GM19372 (cell line): ENCODE data around the gene RBM15B.
"Not testable (repeated sequence)": the region's sequence is repeated elsewhere in the genome, so short reads cannot be mapped to it uniquely, and the experiment has no call there.

Experiments
- ATAC-seq: cut with Tn5 transposase; IDR thresholded peaks from one replicate; pipeline ENCODE4 v1.9.1; 2021; ENCODE audit warnings: mild to moderate bottlenecking, low read depth, moderate library complexity; ENCODE audit not compliant: unreplicated experiment

The RBM15B gene

DNA sequence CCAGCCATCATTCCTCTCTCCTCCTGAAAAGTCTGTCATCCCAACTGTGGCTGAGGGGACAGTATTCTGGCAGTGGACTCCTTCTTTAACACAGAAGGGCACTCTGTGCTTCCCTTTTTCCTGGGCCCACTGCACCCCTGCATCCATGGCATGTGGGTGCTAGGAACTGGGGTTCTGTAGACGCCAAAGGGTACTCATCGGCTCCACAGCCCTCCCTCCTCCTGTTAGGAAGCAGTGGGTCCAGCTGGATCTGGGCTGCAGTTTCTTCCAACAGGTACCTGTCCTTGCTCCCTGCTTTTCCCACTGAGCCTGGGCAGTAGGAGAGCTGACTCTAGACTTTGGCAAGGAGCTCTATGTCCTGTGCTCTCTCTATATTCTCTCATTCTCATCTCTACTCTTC lies 12.4 kb upstream of the RBM15B start:
- ATAC-seq, result no peak

DNA sequence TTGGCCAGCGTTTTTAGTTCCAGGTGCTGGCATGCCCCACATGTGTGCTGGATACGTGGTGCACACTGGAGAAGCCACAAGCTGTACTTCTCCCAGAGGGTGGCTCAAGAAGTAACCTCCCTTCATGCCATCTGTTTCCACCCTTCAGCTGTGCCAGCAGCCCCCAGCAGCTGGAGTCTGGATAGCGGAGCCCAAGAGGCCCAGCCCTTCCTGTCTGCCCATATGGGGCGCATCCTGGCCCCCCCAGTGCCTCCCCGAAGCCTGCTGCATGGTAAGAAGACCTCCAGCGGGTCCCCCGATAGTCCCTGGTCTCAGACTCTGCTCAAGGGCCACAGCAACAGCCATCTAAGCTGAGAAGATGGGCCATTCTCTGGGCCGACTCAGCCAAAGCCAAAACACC lies 11.8 kb upstream of the RBM15B start:
- ATAC-seq, result no peak

DNA sequence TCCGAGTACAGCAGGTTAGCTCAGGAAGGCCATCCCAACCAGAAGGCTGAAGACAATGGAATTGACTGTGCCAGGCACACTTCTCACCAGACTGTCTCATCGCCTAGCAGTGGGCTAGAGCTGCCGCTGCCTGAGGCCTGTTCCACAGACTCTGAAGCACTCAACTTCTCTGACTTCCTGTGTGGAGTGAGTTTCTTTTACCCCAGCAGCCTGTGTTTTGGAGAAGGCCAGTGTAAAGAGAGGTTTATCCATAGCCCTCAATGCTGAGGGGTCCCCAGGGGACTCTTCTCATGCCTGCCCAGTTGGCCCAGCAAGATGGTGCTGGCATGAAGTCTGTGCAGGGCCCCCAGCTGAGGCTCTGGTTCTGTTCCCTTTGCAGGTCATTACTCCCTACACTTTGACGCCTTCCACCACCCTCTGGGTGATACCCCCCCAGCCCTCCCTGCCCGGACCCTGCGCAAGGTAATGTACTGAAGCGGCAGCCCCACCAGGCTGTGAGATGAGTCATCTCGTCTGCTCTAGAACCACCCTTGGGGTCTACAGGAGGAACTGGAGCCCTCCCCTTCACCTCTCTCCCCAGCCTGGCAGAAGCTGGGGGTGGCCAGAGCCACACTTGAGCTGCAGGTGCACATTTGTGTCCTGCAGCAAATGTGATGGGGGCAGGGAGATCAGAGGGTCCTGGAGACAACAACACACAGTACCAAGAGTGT lies 11.2 kb upstream of the RBM15B start:
- ATAC-seq, result no peak

GRCh38 chr3:51380601-51381332 lies 10.3 kb upstream of the RBM15B start:
- no peak for ATAC-seq

- ATAC-seq, result no peak
Observed at GRCh38 chr3:51381333-51381705, 9.8 kb upstream of the RBM15B start.

DNA sequence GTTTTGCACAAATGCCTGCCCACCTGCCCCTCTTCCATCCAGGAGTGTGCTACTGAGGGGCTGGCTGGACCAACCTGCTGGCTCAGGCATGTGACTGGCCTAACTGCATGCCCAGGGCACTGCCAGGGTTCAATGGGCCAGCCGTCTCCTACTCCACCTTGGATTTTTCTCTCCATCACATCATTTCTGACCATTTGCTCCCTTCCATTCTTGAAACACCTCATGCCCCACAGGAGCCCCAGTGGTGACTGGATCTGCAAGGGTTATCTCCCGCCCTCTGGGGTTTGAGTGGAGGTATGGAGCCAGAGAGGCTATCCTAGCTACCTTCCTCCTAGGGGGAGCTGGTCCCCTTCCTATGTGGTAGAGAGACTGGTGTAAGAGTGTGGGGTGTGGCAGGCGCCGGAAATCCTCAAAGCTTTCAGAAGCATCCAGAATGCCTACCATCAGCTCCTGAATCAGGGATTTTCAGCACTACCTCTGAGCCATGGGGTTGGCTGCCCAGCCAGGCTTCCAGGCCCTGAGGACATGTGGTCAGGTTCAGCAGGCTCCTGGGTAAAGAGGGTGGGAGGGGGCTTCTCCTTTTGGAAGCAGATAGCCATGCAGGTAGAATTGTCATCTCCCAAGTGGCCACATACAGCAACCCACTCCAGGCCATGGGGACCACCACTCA lies 8.9 kb upstream of the RBM15B start:
- no peak for ATAC-seq

DNA sequence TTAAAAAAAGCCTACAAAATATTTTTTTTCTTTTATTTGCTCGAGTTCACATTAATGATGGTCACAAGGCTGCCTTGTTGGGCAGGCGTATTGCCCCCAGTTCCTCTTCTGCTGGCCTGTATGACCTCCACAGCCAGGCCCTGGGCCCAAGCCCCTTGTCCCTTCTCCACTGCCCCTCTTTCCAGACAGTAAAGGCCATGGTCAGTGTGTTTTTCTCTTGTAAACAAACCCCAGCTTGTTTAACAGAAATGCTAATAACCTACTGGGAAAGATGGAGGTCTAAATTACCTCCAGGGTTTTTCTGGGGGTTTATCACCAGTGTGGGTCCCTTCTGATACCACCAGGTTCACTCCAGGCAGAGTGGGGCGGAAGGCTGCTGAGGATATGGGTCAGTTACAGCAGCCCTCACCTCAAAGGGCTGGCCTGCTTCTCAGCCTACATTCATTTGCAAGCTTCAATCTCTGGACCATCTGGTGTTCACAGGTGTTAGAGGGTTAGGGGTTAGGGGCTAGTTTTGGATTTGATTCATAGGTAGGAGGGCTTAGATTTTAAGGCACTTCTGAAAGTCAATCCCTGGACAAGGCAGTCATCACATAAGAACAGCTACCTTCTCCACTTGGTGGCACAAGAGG lies 8.0 kb upstream of the RBM15B start:
- no peak for ATAC-seq

- peak; percentile 14 for ATAC-seq
Observed at GRCh38 chr3:51384055-51384725, 6.9 kb upstream of the RBM15B start.

GRCh38 chr3:51384726-51385473 lies 6.2 kb upstream of the RBM15B start, which contains the start of gene MANF:
TSS of gene MANF (plus strand) at chr3:51385291. CDS start at chr3:51385343, 52 bp downstream.
- ATAC-seq, result peak; percentile 91

DNA sequence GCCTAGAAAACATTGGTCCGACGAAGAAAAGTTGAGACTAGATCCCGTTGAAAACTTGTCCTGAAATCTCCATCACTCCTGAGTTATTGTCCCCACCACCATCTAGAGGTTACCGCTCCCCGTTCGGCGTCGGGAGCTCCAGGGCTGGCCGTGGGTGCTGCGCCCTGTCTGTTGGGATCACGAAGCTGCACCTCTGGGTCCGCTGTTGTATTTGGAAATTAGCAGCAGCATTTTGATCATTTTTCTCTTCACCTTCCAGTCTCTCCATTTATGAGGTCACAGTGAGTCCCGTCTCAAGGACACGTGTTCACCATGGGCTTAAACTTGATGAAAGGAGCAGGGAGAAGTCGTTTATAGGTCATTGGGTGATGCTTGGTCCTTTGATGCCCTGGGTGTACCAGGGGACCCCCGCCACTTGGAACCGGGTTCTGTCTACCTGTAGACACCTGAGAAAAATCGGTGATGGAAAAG lies 5.4 kb upstream of the RBM15B start:
- ATAC-seq, result no peak

GRCh38 chr3:51386159-51386851 lies 4.8 kb upstream of the RBM15B start:
- ATAC-seq, result no peak

GRCh38 chr3:51386852-51387229 lies 4.2 kb upstream of the RBM15B start:
- no peak for ATAC-seq

GRCh38 chr3:51387281-51387680 lies 3.8 kb upstream of the RBM15B start:
- ATAC-seq, result not testable (repeated sequence)

DNA sequence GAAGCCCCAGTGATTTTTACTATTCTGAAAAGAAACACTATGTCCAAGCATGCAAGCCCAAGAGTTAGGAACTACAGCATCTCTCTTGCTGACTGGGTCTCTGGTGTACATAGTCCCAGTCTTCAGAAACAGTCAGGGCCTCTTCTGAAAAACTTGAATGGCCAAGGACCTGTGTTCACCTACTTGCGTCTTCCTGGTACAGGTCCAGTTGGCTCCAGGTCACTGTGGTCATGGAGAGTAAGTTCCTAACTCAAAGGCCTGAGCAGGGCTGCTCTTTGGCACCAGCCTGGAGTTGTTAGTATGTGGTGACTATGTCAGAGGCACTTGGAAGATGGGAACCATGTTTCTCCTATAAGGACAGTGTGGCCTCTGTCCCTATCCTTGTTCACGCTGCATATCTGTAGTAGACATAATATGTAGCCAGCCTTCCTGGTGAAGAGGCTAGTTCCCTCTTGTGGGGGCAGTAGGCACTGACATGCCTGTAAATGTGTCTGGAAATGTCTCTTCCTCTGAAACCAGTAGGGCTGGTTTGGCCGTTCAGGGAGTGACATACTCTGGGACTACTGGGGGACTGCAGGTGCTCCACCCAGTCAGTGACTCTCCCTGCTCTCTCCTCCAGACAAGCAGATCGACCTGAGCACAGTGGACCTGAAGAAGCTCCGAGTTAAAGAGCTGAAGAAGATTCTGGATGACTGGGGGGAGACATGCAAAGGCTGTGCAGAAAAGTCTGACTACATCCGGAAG lies 2.6 kb upstream of the RBM15B start:
- ATAC-seq, result no peak

- no peak for ATAC-seq
Observed at GRCh38 chr3:51389423-51390183, 1.5 kb upstream of the RBM15B start.

DNA sequence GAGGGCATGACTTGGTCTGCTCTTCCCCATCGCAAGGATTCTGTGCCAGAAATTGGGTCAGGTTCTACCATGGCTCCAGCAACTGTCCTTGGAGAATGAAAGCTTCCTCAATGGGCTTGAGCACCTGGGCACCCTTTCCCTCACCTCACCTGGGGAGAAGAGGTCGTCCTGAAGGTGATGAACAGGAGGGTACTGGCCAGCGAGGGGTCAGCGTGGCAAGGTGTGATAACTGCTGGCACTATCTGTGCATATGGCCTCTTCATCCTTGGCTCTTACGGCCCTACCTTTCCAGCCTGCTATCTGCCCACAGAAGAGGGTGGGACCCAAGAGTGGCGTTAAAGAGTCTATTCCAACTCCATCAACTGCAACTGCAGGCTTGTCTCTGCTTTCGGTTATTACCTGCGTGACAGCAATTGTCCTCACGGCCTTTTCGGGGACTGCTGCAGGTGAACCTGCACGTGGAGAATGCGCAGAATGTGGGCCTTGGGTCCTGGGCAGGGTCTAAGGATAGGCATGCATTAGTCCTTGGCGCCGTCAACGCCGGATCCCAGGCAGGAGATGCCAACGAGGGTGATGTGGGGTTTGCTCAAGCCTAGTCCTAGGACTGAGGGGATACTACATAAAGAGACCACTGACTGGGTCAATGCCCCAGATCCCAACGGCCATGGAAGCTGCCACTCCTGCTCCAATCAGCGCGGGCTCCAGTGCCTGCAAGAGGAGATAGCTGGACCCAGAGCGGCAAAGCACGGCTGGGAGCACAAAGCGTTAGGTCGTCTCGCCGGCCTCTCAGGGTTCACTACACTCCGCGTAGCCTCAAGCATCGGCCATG lies 625 bp upstream of the RBM15B start:
- ATAC-seq, result peak; percentile 2
